B cell (primary cell): ENCODE results near the gene MCM5.

ENCODE experiments used
- CTCF ChIP-seq: fragments of 200-600 bp; IDR thresholded peaks from one replicate; pipeline ENCODE4 v1.8.0; 2022; ENCODE audit warnings: antibody characterized with exemption, mild to moderate bottlenecking
- EZH2 ChIP-seq: IDR thresholded peaks from 2 replicates; pipeline ENCODE4 v1.6.1; 2012; ENCODE audit warnings: borderline replicate concordance, low read depth, mild to moderate bottlenecking, moderate library complexity, low read length; ENCODE audit not compliant: insufficient read depth, poor library complexity, severe bottlenecking

GRCh38 chr22:35449829-35450689 lies 50.1 kb downstream of the MCM5 start:
- TF ChIP-seq CTCF (no peak), EZH2 (no peak)
